ENCODE results near the gene RCSD1.
A peak's percentile ranks its signal among the peaks of the same experiment; 100 is the strongest.
"Not testable (repeated sequence)": the region's sequence is repeated elsewhere in the genome, so short reads cannot be mapped to it uniquely, and the experiment has no call there.

Gene RCSD1

GRCh38 chr1:167714098-167714438, 84.0 kb downstream of the RCSD1 start:
- in situ Hi-C loops (cut with HindIII; ENCODE audit: low pct_unique_long_range_greater_than_20kb, low sequenced_read_pairs), result no loop called here
- TF ChIP-seq JUND (IDR thresholded peaks at IDR 0.05; ENCODE audit: low read depth), result no peak
- peak; percentile 33 to 91 for DNase-seq (ENCODE audit: low read depth in 1 of 2, low spot score in 1 of 2)

GRCh38 chr1:167714439-167715156, 84.6 kb downstream of the RCSD1 start:
- in situ Hi-C loops (cut with HindIII; ENCODE audit: low pct_unique_long_range_greater_than_20kb, low sequenced_read_pairs), result no loop called here
- TF ChIP-seq JUND (IDR thresholded peaks at IDR 0.05; ENCODE audit: low read depth), result no peak
- peak; percentile 28 to 89 for DNase-seq (ENCODE audit: low read depth in 1 of 2, low spot score in 1 of 2)

- peak; percentile 64 to 94 for DNase-seq (ENCODE audit: low read depth in 1 of 2, low spot score in 1 of 2)
Measured at GRCh38 chr1:167715157-167715999, 85.3 kb downstream of the RCSD1 start.

GRCh38 chr1:167716000-167716271, 85.9 kb downstream of the RCSD1 start:
- in situ Hi-C loops (cut with HindIII; ENCODE audit: low pct_unique_long_range_greater_than_20kb, low sequenced_read_pairs), result no loop called here

More at GRCh38 chr1:167715157-167715999, 85.3 kb downstream of the RCSD1 start:
- in situ Hi-C loops (cut with HindIII; ENCODE audit: low pct_unique_long_range_greater_than_20kb, low sequenced_read_pairs), result no loop called here
- no peak for TF ChIP-seq JUND (IDR thresholded peaks at IDR 0.05; ENCODE audit: low read depth)

GRCh38 chr1:167717351-167717750, 87.3 kb downstream of the RCSD1 start:
- DNase-seq (ENCODE audit: low read depth in 1 of 2, low spot score in 1 of 2), result no peak
- in situ Hi-C loops (cut with HindIII; ENCODE audit: low pct_unique_long_range_greater_than_20kb, low sequenced_read_pairs), result no loop called here
- TF ChIP-seq JUND (IDR thresholded peaks at IDR 0.05; ENCODE audit: low read depth), result no peak

More at GRCh38 chr1:167716000-167716271, 85.9 kb downstream of the RCSD1 start:
- no peak for DNase-seq (ENCODE audit: low read depth in 1 of 2, low spot score in 1 of 2)
- TF ChIP-seq JUND (IDR thresholded peaks at IDR 0.05; ENCODE audit: low read depth), result no peak

- in situ Hi-C loops (cut with HindIII; ENCODE audit: low pct_unique_long_range_greater_than_20kb, low sequenced_read_pairs), result no loop called here
- DNase-seq (ENCODE audit: low read depth in 1 of 2, low spot score in 1 of 2), result no peak
- no peak for TF ChIP-seq JUND (IDR thresholded peaks at IDR 0.05; ENCODE audit: low read depth)
Measured at GRCh38 chr1:167718914-167719691, 89.1 kb downstream of the RCSD1 start.

- DNase-seq (ENCODE audit: low read depth in 1 of 2, low spot score in 1 of 2); in situ Hi-C loops (cut with HindIII; ENCODE audit: low pct_unique_long_range_greater_than_20kb, low sequenced_read_pairs): not testable (repeated sequence)
Measured at GRCh38 chr1:167719715-167720421, 89.8 kb downstream of the RCSD1 start.

GRCh38 chr1:167720965-167721616, 91.1 kb downstream of the RCSD1 start:
- no peak for TF ChIP-seq JUND (IDR thresholded peaks at IDR 0.05; ENCODE audit: low read depth)
- in situ Hi-C loops (cut with HindIII; ENCODE audit: low pct_unique_long_range_greater_than_20kb, low sequenced_read_pairs), result no loop called here
- peak; percentile 49 to 71 for DNase-seq (ENCODE audit: low read depth in 1 of 2, low spot score in 1 of 2)

- TF ChIP-seq JUND (IDR thresholded peaks at IDR 0.05; ENCODE audit: low read depth), result no peak
- DNase-seq (ENCODE audit: low read depth in 1 of 2, low spot score in 1 of 2), result peak; percentile 96 to 99
- in situ Hi-C loops (cut with HindIII; ENCODE audit: low pct_unique_long_range_greater_than_20kb, low sequenced_read_pairs), result no loop called here
Measured at GRCh38 chr1:167721617-167722151, 91.7 kb downstream of the RCSD1 start, which contains the start of gene MPZL1. Gene MPZL1, plus strand, starts transcription at chr1:167721982. Its CDS starts 170 bp downstream, at chr1:167722152.

GRCh38 chr1:167722152-167722869, 92.3 kb downstream of the RCSD1 start:
- DNase-seq (ENCODE audit: low read depth in 1 of 2, low spot score in 1 of 2), result peak; percentile 50 to 57
- no peak for TF ChIP-seq JUND (IDR thresholded peaks at IDR 0.05; ENCODE audit: low read depth)
- in situ Hi-C loops (cut with HindIII; ENCODE audit: low pct_unique_long_range_greater_than_20kb, low sequenced_read_pairs), result no loop called here

- DNase-seq (ENCODE audit: low read depth in 1 of 2, low spot score in 1 of 2), result no peak
- no peak for TF ChIP-seq JUND (IDR thresholded peaks at IDR 0.05; ENCODE audit: low read depth)
- in situ Hi-C loops (cut with HindIII; ENCODE audit: low pct_unique_long_range_greater_than_20kb, low sequenced_read_pairs), result no loop called here
Measured at GRCh38 chr1:167722870-167723251, 92.8 kb downstream of the RCSD1 start.

All from T47D (cell line).